OCI-LY1 (cell line): ENCODE data around the gene CARMIL1.

Experiments
- H2AFZ ChIP-seq: fragments of 200-600 bp; sonication (generic), shearing (Covaris generic); 2 replicates; pipeline ENCODE4 v1.6.0; 2014; ENCODE audit warnings: antibody characterized with exemption, mild to moderate bottlenecking, low read length
- H3F3A ChIP-seq: fragments of 200-600 bp; sonication (generic), shearing (Covaris generic); 2 replicates; pipeline ENCODE4 v1.6.0; 2014; ENCODE audit warnings: mild to moderate bottlenecking, antibody characterized with exemption, low read length, moderate library complexity; ENCODE audit not compliant: insufficient read depth
- H3K27ac ChIP-seq: fragments of 200-600 bp; sonication (generic); 2 replicates; pipeline ENCODE4 v1.5.1; 2014; ENCODE audit warnings: low read length, mixed run types, mild to moderate bottlenecking, low read depth; ENCODE audit not compliant: poor library complexity, severe bottlenecking
- H3K27me3 ChIP-seq: fragments of 200-600 bp; sonication (generic); 2 replicates; pipeline ENCODE4 v1.6.0; 2014; ENCODE audit warnings: antibody characterized with exemption, mild to moderate bottlenecking, low read length, moderate library complexity; ENCODE audit not compliant: insufficient read depth
- H3K36me3 ChIP-seq: fragments of 200-600 bp; sonication (generic); 2 replicates; pipeline ENCODE4 v1.6.1; 2014; ENCODE audit warnings: mild to moderate bottlenecking, antibody characterized with exemption, low read length, moderate library complexity, mixed read lengths; ENCODE audit not compliant: insufficient read depth
- H3K4me1 ChIP-seq: fragments of 200-600 bp; sonication (generic); 2 replicates; pipeline ENCODE4 v1.5.1; 2014; ENCODE audit warnings: mild to moderate bottlenecking, low read length, moderate library complexity; ENCODE audit not compliant: insufficient read depth, severe bottlenecking
- H3K4me2 ChIP-seq: fragments of 200-600 bp; sonication (generic), shearing (Covaris generic); 2 replicates; pipeline ENCODE4 v1.6.1; 2014; ENCODE audit warnings: low read length
- H3K4me3 ChIP-seq: fragments of 200-600 bp; sonication (generic); 2 replicates; pipeline ENCODE4 v1.5.1; 2014; ENCODE audit warnings: low read length, low read depth, mild to moderate bottlenecking, mixed read lengths; ENCODE audit not compliant: poor library complexity, severe bottlenecking
- H3K79me2 ChIP-seq: fragments of 200-600 bp; shearing (Covaris generic); 2 replicates; pipeline ENCODE4 v1.6.1; 2016; ENCODE audit warnings: mixed run types, low read length, mixed read lengths; ENCODE audit not compliant: insufficient read depth
- H3K9ac ChIP-seq: fragments of 200-600 bp; sonication (generic), shearing (Covaris generic); 2 replicates; pipeline ENCODE4 v1.6.1; 2014; ENCODE audit warnings: mild to moderate bottlenecking, low read length, mixed read lengths
- H3K9me2 ChIP-seq: fragments of 200-600 bp; sonication (generic), shearing (Covaris generic); 2 replicates; pipeline ENCODE4 v1.6.1; 2014; ENCODE audit warnings: low read depth, mild to moderate bottlenecking, low read length, mixed read lengths
- H3K9me3 ChIP-seq: fragments of 200-600 bp; shearing (Covaris generic); 2 replicates; pipeline ENCODE4 v1.6.1; 2014; ENCODE audit warnings: low read length, mixed read lengths
- H4K20me1 ChIP-seq: fragments of 200-600 bp; sonication (generic), shearing (Covaris generic); 2 replicates; pipeline ENCODE4 v1.6.0; 2016; ENCODE audit warnings: mild to moderate bottlenecking, low read length; ENCODE audit not compliant: insufficient read depth
- EZH2 ChIP-seq: fragments of 200-600 bp; sonication (generic), shearing (Covaris generic); IDR thresholded peaks from 2 replicates; pipeline ENCODE4 v1.8.0; 2017; ENCODE audit warnings: borderline replicate concordance, mixed run types, mild to moderate bottlenecking, antibody characterized with exemption, low read length, moderate library complexity, mixed read lengths
- TF ChIP-seq, protein P1 (sequence below): fragments of 200-600 bp; sonication (generic), shearing (Covaris generic); IDR thresholded peaks from 2 replicates; pipeline ENCODE4 v1.5.1; 2017; ENCODE audit warnings: mild to moderate bottlenecking, antibody characterized with exemption, low read length, moderate library complexity, mixed read lengths

Gene CARMIL1

DNA sequence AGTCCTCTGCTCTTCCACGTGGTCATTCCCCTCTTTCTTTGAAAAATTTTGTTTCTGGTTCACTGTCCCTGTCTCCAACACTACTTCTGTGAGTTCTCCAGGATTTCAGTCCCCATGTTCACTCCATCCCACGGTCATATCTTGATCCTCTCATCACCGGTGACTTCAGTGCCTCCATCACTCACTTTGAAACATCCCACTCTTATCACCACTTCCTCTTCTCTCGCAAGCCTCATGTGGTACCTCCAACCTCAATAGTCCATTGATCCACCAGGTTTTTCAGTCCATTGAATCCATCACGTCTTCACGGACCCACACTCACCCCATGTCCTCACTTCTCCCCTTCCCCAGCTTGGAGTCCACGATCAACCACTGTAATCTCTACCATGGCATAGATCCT lies 64.8 kb downstream of the CARMIL1 start:
- no peaks in the 10 kb centered on the region for H3K9me3 ChIP-seq
- no peaks in the 10 kb centered on the region for H3F3A ChIP-seq
- no peak for TF ChIP-seq EZH2
- TF ChIP-seq, protein P1, sequence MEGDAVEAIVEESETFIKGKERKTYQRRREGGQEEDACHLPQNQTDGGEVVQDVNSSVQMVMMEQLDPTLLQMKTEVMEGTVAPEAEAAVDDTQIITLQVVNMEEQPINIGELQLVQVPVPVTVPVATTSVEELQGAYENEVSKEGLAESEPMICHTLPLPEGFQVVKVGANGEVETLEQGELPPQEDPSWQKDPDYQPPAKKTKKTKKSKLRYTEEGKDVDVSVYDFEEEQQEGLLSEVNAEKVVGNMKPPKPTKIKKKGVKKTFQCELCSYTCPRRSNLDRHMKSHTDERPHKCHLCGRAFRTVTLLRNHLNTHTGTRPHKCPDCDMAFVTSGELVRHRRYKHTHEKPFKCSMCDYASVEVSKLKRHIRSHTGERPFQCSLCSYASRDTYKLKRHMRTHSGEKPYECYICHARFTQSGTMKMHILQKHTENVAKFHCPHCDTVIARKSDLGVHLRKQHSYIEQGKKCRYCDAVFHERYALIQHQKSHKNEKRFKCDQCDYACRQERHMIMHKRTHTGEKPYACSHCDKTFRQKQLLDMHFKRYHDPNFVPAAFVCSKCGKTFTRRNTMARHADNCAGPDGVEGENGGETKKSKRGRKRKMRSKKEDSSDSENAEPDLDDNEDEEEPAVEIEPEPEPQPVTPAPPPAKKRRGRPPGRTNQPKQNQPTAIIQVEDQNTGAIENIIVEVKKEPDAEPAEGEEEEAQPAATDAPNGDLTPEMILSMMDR = no peak
- no peak overlapping the region for H3K4me3 ChIP-seq
- H3K27ac ChIP-seq = no peak overlapping the region
- H3K27me3 ChIP-seq = no peaks in the 10 kb centered on the region
- H3K9ac ChIP-seq = no peak overlapping the region
- no peaks in the 10 kb centered on the region for H3K36me3 ChIP-seq
- no peak overlapping the region for H3K4me2 ChIP-seq
- no peaks in the 10 kb centered on the region for H3K79me2 ChIP-seq
- no peak overlapping the region for H2AFZ ChIP-seq
- 0 out of 2 replicates have a peak, but pooled peaks cover 2% of the 10 kb centered on the region for H4K20me1 ChIP-seq
- H3K4me1 ChIP-seq = peaks cover 8% of the 10 kb centered on the region
- no peaks in the 10 kb centered on the region for H3K9me2 ChIP-seq

DNA sequence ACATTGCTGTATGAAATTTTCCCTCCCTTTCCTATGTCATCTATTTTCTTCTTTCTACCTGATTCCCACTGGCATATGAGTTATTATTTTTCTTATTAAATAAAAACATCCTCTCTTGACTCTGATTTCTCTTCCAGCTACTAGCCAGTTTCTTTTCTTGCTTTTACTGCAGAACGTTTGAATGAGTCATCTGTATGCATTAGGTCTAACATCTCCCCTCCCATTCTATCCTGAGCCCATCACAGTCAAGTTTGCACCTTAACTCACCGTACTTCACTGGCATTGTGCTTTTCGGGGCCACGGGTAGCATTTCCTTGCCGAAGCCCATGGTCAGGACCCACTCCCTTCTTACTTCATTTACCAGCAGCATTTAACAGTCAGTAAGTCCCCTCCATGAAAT lies 65.7 kb downstream of the CARMIL1 start:
- no peaks in the 10 kb centered on the region for H3K27me3 ChIP-seq
- H3K9me2 ChIP-seq = no peaks in the 10 kb centered on the region
- no peak overlapping the region for H3K27ac ChIP-seq
- no peaks in the 10 kb centered on the region for H3K9me3 ChIP-seq
- no peak overlapping the region for H3K4me2 ChIP-seq
- H3K4me3 ChIP-seq = no peak overlapping the region
- H2AFZ ChIP-seq = no peak overlapping the region
- no peak overlapping the region for H3K9ac ChIP-seq
- no peaks in the 10 kb centered on the region for H3K79me2 ChIP-seq
- no peaks in the 10 kb centered on the region for H3K36me3 ChIP-seq
- TF ChIP-seq, protein P1 = no peak
- TF ChIP-seq EZH2 = no peak
- H3F3A ChIP-seq = no peaks in the 10 kb centered on the region
- H4K20me1 ChIP-seq = no peaks in the 10 kb centered on the region
- H3K4me1 ChIP-seq = peaks cover 8% of the 10 kb centered on the region

DNA sequence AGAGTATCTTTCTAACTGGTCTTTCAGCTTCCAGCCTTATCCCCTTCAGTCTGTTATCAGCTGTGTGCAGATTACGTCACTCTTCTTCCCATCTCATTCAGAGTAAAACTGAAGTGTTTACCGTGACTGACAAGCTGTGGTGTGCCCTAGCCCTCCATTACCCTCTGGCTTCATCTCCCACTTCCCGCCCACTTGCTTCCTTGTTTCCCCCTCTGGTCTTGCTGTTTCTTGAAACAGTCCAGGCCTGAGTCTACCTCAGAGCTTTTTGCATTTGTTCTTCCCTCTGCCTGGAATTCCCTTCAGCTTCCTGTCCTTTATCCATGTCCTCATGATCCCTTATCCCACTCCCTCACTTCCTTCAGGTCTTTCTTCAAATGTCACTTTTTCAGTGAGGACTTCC lies 66.9 kb downstream of the CARMIL1 start:
- Histone ChIP-seq H3K9me3 (no peaks in the 10 kb centered on the region), H3K4me1 (peaks cover 9% of the 10 kb centered on the region), H3K9ac (no peak overlapping the region), H2AFZ (no peak overlapping the region), H3K9me2 (no peaks in the 10 kb centered on the region), H4K20me1 (no peaks in the 10 kb centered on the region), H3K27ac (no peak overlapping the region), H3K36me3 (no peaks in the 10 kb centered on the region), H3K4me2 (no peak overlapping the region), H3F3A (no peaks in the 10 kb centered on the region), H3K4me3 (no peak overlapping the region), H3K27me3 (no peaks in the 10 kb centered on the region), H3K79me2 (no peaks in the 10 kb centered on the region)
- TF ChIP-seq, protein P1 = no peak
- TF ChIP-seq EZH2 = no peak
